ENCODE data around the gene HYDIN. TPM values are rescaled to one million over a fixed set of nuclear protein-coding genes. Genes with fewer than 3 reads are reported as not detected.
"Not testable (repeated sequence)": the region's sequence is repeated elsewhere in the genome, so short reads cannot be mapped to it uniquely, and the experiment has no call there.

HYDIN gene
- total and polyA plus RNA-seq, 4 donors, result 14.6 to 29.6 (median 16.2) TPM

GRCh38 chr16:70930757-70931156 lies 299.8 kb downstream of the HYDIN start:
- H3K4me1 ChIP-seq (ENCODE audit: control insufficient read depth, insufficient read depth, low read length); H3K36me3 ChIP-seq (ENCODE audit: control insufficient read depth, insufficient read depth, low read length); H3K4me3 ChIP-seq (ENCODE audit: low read depth, low read length); DNase-seq (ENCODE audit: low read depth in 4 of 6, low spot score in 6 of 6); H3K27ac ChIP-seq (ENCODE audit: low read depth, low read length); H3K27me3 ChIP-seq (ENCODE audit: control insufficient read depth, insufficient read depth, low read length); H3K9me3 ChIP-seq (ENCODE audit: control insufficient read depth, insufficient read depth, low read length): not testable (repeated sequence)

GRCh38 chr16:70922164-70922563 lies 308.4 kb downstream of the HYDIN start:
- H3K4me1 ChIP-seq (ENCODE audit: control insufficient read depth, insufficient read depth, low read length); H3K27me3 ChIP-seq (ENCODE audit: control insufficient read depth, insufficient read depth, low read length); H3K27ac ChIP-seq (ENCODE audit: low read depth, low read length); H3K36me3 ChIP-seq (ENCODE audit: control insufficient read depth, insufficient read depth, low read length); H3K4me3 ChIP-seq (ENCODE audit: low read depth, low read length); H3K9me3 ChIP-seq (ENCODE audit: control insufficient read depth, insufficient read depth, low read length): not testable (repeated sequence)
- WGBS (ENCODE audit: insufficient coverage), result no CpG with 5 or more reads among the region's 6 CpGs
- peak; percentile 3 to 83 (median 8) for DNase-seq (ENCODE audit: low read depth in 4 of 6, low spot score in 6 of 6)

- not testable (repeated sequence) for H3K36me3 ChIP-seq (ENCODE audit: control insufficient read depth, insufficient read depth, low read length); DNase-seq (ENCODE audit: low read depth in 4 of 6, low spot score in 6 of 6); H3K9me3 ChIP-seq (ENCODE audit: control insufficient read depth, insufficient read depth, low read length); H3K27ac ChIP-seq (ENCODE audit: low read depth, low read length); H3K27me3 ChIP-seq (ENCODE audit: control insufficient read depth, insufficient read depth, low read length); H3K4me3 ChIP-seq (ENCODE audit: low read depth, low read length); H3K4me1 ChIP-seq (ENCODE audit: control insufficient read depth, insufficient read depth, low read length)
- 93% methylated on average over 18 of the region's 22 CpGs for WGBS (ENCODE audit: insufficient coverage)
Observed at GRCh38 chr16:70920661-70921060, 309.9 kb downstream of the HYDIN start.

- H3K27me3 ChIP-seq (ENCODE audit: control insufficient read depth, insufficient read depth, low read length); H3K36me3 ChIP-seq (ENCODE audit: control insufficient read depth, insufficient read depth, low read length); DNase-seq (ENCODE audit: low read depth in 4 of 6, low spot score in 6 of 6); H3K4me1 ChIP-seq (ENCODE audit: control insufficient read depth, insufficient read depth, low read length); H3K9me3 ChIP-seq (ENCODE audit: control insufficient read depth, insufficient read depth, low read length); H3K27ac ChIP-seq (ENCODE audit: low read depth, low read length); H3K4me3 ChIP-seq (ENCODE audit: low read depth, low read length): not testable (repeated sequence)
- WGBS (ENCODE audit: insufficient coverage), result no CpG with 5 or more reads among the region's 1 CpG
Observed at GRCh38 chr16:70888208-70888607, 342.3 kb downstream of the HYDIN start.

- H3K4me3 ChIP-seq (ENCODE audit: low read depth, low read length); DNase-seq (ENCODE audit: low read depth in 4 of 6, low spot score in 6 of 6); H3K36me3 ChIP-seq (ENCODE audit: control insufficient read depth, insufficient read depth, low read length); H3K9me3 ChIP-seq (ENCODE audit: control insufficient read depth, insufficient read depth, low read length); H3K4me1 ChIP-seq (ENCODE audit: control insufficient read depth, insufficient read depth, low read length); H3K27me3 ChIP-seq (ENCODE audit: control insufficient read depth, insufficient read depth, low read length); H3K27ac ChIP-seq (ENCODE audit: low read depth, low read length): not testable (repeated sequence)
- no CpG with 5 or more reads among the region's 4 CpGs for WGBS (ENCODE audit: insufficient coverage)
Observed at GRCh38 chr16:70884652-70885051, 345.9 kb downstream of the HYDIN start.

GRCh38 chr16:70882311-70882710 lies 348.2 kb downstream of the HYDIN start:
- H3K27ac ChIP-seq (ENCODE audit: low read depth, low read length); H3K4me1 ChIP-seq (ENCODE audit: control insufficient read depth, insufficient read depth, low read length); H3K27me3 ChIP-seq (ENCODE audit: control insufficient read depth, insufficient read depth, low read length); DNase-seq (ENCODE audit: low read depth in 4 of 6, low spot score in 6 of 6); H3K9me3 ChIP-seq (ENCODE audit: control insufficient read depth, insufficient read depth, low read length); H3K4me3 ChIP-seq (ENCODE audit: low read depth, low read length); H3K36me3 ChIP-seq (ENCODE audit: control insufficient read depth, insufficient read depth, low read length): not testable (repeated sequence)
- no CpG with 5 or more reads among the region's 8 CpGs for WGBS (ENCODE audit: insufficient coverage)

GRCh38 chr16:70877895-70878294 lies 352.6 kb downstream of the HYDIN start:
- H3K9me3 ChIP-seq (ENCODE audit: control insufficient read depth, insufficient read depth, low read length); H3K27me3 ChIP-seq (ENCODE audit: control insufficient read depth, insufficient read depth, low read length); H3K4me1 ChIP-seq (ENCODE audit: control insufficient read depth, insufficient read depth, low read length); H3K4me3 ChIP-seq (ENCODE audit: low read depth, low read length); DNase-seq (ENCODE audit: low read depth in 4 of 6, low spot score in 6 of 6); H3K27ac ChIP-seq (ENCODE audit: low read depth, low read length); H3K36me3 ChIP-seq (ENCODE audit: control insufficient read depth, insufficient read depth, low read length): not testable (repeated sequence)
- no CpG with 5 or more reads among the region's 5 CpGs for WGBS (ENCODE audit: insufficient coverage)

- not testable (repeated sequence) for DNase-seq (ENCODE audit: low read depth in 4 of 6, low spot score in 6 of 6); H3K9me3 ChIP-seq (ENCODE audit: control insufficient read depth, insufficient read depth, low read length); H3K27ac ChIP-seq (ENCODE audit: low read depth, low read length); H3K27me3 ChIP-seq (ENCODE audit: control insufficient read depth, insufficient read depth, low read length); H3K36me3 ChIP-seq (ENCODE audit: control insufficient read depth, insufficient read depth, low read length); H3K4me1 ChIP-seq (ENCODE audit: control insufficient read depth, insufficient read depth, low read length); H3K4me3 ChIP-seq (ENCODE audit: low read depth, low read length)
- WGBS (ENCODE audit: insufficient coverage), result no CpG with 5 or more reads among the region's 1 CpG
Observed at GRCh38 chr16:70876442-70876841, 354.1 kb downstream of the HYDIN start.

- H3K36me3 ChIP-seq (ENCODE audit: control insufficient read depth, insufficient read depth, low read length); H3K27me3 ChIP-seq (ENCODE audit: control insufficient read depth, insufficient read depth, low read length); H3K27ac ChIP-seq (ENCODE audit: low read depth, low read length); DNase-seq (ENCODE audit: low read depth in 4 of 6, low spot score in 6 of 6); H3K4me1 ChIP-seq (ENCODE audit: control insufficient read depth, insufficient read depth, low read length); H3K9me3 ChIP-seq (ENCODE audit: control insufficient read depth, insufficient read depth, low read length); H3K4me3 ChIP-seq (ENCODE audit: low read depth, low read length): not testable (repeated sequence)
- WGBS (ENCODE audit: insufficient coverage), result 40% methylated on average over 1 of the region's 5 CpGs
Observed at GRCh38 chr16:70864698-70865097, 365.8 kb downstream of the HYDIN start.

- H3K4me1 ChIP-seq (ENCODE audit: control insufficient read depth, insufficient read depth, low read length); H3K27me3 ChIP-seq (ENCODE audit: control insufficient read depth, insufficient read depth, low read length); H3K9me3 ChIP-seq (ENCODE audit: control insufficient read depth, insufficient read depth, low read length); H3K36me3 ChIP-seq (ENCODE audit: control insufficient read depth, insufficient read depth, low read length); H3K27ac ChIP-seq (ENCODE audit: low read depth, low read length); DNase-seq (ENCODE audit: low read depth in 4 of 6, low spot score in 6 of 6); H3K4me3 ChIP-seq (ENCODE audit: low read depth, low read length): not testable (repeated sequence)
- 42% methylated on average over 4 of the region's 9 CpGs for WGBS (ENCODE audit: insufficient coverage)
Observed at GRCh38 chr16:70861996-70862395, 368.5 kb downstream of the HYDIN start.

- H3K4me3 ChIP-seq (ENCODE audit: low read depth, low read length); DNase-seq (ENCODE audit: low read depth in 4 of 6, low spot score in 6 of 6); H3K27me3 ChIP-seq (ENCODE audit: control insufficient read depth, insufficient read depth, low read length); H3K9me3 ChIP-seq (ENCODE audit: control insufficient read depth, insufficient read depth, low read length); H3K27ac ChIP-seq (ENCODE audit: low read depth, low read length); H3K36me3 ChIP-seq (ENCODE audit: control insufficient read depth, insufficient read depth, low read length); H3K4me1 ChIP-seq (ENCODE audit: control insufficient read depth, insufficient read depth, low read length): not testable (repeated sequence)
- no CpG with 5 or more reads among the region's 4 CpGs for WGBS (ENCODE audit: insufficient coverage)
Observed at GRCh38 chr16:70851299-70851698, 379.2 kb downstream of the HYDIN start.
